Measurements from ENCODE around the gene CCDC57. TPM values are rescaled to one million over a fixed set of nuclear protein-coding genes. Genes with fewer than 3 reads are reported as not detected.

Gene CCDC57
- total RNA-seq, 1 donor from 2014 or later = 50.6 TPM

- no peak for ATAC-seq
- intact Hi-C loops (cut with DNase I) = no loop called here
- no peak for DNase-seq (ENCODE audit: low spot score)
Measured at GRCh38 chr17:82095777-82096708, 116.6 kb downstream of the CCDC57 start.

- intact Hi-C loops (cut with DNase I) = no loop called here
- ATAC-seq (no peak), DNase-seq (ENCODE audit: low spot score) (no peak)
Measured at GRCh38 chr17:82094931-82095776, 117.5 kb downstream of the CCDC57 start.

DNA sequence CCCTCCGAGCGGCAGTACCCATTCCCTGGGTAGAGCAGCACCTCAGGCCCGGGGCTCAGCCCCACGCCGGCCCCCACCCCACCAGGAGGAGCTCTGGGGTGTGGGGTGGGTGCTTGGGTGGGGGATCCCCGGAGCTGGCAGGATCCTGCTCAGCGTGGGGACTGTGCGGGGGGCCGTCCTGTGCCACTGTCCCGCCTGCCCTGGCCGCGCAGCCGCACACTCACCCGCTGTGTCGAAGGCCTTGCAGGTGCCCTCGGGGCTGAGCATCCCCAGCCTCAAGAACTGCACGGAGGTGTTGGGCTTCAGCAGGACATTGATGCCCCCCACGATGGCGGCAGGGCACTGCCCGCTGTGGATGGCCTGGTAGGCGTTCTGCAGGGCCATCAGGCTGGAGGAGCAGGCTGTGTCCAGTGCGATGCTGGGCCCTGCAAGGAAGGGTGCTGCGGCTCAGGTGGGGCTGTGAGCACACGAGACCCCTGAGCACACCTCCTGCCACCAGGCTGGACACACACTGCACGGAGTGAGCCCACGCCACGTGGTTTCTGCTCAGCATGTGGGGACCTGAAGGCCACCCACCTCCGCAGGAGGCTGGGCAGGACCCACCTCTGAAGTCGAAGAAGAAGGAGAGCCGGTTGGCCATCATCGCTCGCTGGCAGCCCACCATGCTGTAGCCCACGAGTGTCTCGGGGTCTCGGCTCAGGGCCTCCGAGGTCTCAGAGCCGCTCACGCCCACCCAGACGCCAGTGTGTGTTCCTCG lies 119.5 kb downstream of the CCDC57 start:
- intact Hi-C loops (cut with DNase I) = no loop called here
- no peak for DNase-seq (ENCODE audit: low spot score)
- ATAC-seq = no peak

DNA sequence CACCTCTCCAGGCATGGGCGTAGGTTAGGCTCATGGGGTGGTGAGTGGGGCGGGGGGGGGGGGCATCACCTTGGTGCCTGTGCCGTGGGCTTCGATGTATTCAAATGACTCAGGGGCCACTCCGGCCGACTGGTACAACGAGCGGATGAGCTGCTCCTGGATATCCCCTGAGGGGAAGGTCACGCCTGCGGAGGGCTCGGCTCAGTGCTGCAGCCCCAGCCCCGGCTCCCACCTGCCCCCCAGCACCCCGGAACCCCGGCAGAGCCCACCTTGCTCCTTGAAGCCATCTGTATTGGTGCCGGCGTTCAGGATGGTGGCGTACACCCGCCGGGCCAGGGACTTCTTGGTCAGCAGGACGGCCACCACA lies 120.0 kb downstream of the CCDC57 start:
- intact Hi-C loops (cut with DNase I) = no loop called here
- ATAC-seq = no peak
- DNase-seq (ENCODE audit: low spot score) = no peak

DNA sequence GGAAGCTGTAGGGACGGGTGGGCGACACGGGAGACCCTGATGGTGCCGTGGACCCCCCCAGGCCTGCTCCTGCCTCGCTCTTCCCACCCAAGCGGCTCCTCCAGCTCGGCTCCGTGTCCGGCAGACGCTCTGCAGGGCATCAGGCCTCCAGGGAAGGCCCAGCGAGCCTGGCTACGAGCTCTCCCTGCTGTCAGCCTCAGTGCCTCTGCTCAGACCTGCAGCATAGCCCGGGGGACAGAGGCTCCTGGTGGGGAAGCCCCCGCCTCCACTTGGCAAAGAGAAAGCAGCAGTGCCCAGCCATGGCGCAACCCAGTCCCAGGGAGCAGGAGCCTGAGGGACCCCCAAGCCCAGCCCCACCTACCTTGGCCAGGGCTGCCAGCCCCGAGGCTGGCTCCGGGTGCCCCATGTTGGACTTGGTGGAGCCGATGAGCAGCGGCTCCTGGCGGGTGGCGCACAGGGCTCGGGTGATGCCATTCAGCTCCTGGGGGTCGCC lies 120.5 kb downstream of the CCDC57 start:
- ATAC-seq (no peak), DNase-seq (ENCODE audit: low spot score) (no peak)
- intact Hi-C loops (cut with DNase I) = no loop called here

- ATAC-seq = no peak
- DNase-seq (ENCODE audit: low spot score) = no peak
- intact Hi-C loops (cut with DNase I) = no loop called here
Measured at GRCh38 chr17:82091264-82092066, 121.2 kb downstream of the CCDC57 start.

DNA sequence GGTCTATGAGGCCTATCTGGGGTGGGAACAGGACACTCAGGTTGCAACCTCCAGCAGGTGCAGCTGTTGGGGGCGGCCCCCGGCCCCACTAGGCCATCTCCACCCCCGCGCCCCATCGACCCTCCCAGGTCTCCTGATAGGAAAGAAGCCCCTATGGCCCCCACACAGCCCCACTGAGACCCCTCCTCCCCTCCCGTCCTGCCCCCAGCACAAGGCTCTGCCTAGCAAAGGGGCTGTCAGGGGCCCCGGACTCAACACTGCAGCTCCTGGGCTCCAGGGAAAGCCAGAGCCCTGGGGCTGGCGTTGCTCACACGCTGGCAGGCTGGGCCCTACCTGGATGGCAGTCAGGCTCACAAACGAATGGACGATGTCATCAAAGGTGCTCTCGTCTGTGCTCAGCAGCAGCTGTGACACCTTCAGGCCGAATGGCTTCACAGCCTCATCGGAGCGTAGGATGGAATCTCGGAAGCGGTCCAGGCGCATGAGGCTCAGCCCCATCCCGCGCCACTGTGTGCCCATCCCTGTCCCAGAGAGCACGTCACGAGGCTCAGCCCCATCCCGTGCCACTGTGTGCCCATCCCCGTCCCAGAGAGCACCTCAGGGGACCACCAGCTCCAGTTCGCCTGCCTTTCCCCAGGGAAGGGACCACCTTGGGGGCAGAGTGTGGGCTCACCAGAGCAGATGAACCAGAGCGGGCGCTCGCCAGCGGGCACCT lies 121.9 kb downstream of the CCDC57 start:
- intact Hi-C loops (cut with DNase I) = no loop called here
- DNase-seq (ENCODE audit: low spot score) (no peak), ATAC-seq (no peak)

GRCh38 chr17:82089723-82090548 lies 122.7 kb downstream of the CCDC57 start:
- intact Hi-C loops (cut with DNase I) = loop anchor here (10.0 kb wide), 1 partner anchor 55 kb away; the partner anchor contains the start of genes DCXR and RAC3
- DNase-seq (ENCODE audit: low spot score) (no peak), ATAC-seq (no peak)

- no peak for ATAC-seq
- DNase-seq (ENCODE audit: low spot score) = no peak
- intact Hi-C loops (cut with DNase I) = loop anchor here (10.0 kb wide), 1 partner anchor 54 kb away; the partner anchor contains the start of genes DCXR and RAC3
Measured at GRCh38 chr17:82088838-82089722, 123.6 kb downstream of the CCDC57 start.

DNA sequence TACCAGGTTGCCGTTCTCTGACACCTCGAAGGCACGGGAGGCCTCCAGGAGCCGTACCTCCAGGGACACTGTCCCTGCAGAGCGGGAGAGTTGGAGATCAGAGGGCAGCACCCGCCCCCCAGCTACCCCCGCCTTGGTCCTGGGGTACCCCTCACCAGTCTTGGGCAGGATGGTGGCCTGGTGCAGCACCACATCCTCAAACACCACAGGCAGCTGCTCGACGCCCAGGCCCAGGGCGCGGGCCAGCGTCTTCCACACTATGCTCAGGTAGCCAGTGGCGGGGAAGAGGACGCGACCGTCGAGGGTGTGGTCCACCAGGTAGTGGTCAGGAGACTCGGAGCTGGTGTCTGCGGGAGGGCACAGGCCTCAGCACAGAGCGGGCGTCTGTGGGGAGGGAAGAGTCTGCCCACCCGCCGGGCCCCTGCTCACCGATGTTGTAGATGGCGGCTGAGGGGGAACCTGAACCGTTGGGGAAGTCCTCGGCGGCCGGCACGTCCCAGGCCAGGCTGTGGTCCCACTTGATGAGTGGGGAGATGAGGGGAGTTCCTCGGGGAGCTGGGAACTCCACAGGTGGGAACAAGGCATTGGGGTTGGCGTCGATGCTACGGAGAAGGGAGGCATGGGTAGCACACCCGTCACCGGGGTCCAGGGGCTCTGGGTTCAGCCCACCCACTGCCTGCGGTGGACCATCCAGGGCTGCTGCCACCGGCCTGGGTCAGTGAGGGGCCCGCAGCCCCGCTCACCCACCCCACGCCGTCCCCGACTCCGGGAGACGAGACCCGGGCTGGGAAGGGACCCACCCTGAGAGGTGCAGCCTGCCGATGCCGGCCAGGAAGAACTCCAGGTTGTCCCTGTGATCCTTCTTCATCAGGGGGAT lies 124.4 kb downstream of the CCDC57 start:
- intact Hi-C loops (cut with DNase I) = loop anchor here (10.0 kb wide), 1 partner anchor 53 kb away; the partner anchor contains the start of genes DCXR and RAC3
- no peak for ATAC-seq
- no peak for DNase-seq (ENCODE audit: low spot score)

DNA sequence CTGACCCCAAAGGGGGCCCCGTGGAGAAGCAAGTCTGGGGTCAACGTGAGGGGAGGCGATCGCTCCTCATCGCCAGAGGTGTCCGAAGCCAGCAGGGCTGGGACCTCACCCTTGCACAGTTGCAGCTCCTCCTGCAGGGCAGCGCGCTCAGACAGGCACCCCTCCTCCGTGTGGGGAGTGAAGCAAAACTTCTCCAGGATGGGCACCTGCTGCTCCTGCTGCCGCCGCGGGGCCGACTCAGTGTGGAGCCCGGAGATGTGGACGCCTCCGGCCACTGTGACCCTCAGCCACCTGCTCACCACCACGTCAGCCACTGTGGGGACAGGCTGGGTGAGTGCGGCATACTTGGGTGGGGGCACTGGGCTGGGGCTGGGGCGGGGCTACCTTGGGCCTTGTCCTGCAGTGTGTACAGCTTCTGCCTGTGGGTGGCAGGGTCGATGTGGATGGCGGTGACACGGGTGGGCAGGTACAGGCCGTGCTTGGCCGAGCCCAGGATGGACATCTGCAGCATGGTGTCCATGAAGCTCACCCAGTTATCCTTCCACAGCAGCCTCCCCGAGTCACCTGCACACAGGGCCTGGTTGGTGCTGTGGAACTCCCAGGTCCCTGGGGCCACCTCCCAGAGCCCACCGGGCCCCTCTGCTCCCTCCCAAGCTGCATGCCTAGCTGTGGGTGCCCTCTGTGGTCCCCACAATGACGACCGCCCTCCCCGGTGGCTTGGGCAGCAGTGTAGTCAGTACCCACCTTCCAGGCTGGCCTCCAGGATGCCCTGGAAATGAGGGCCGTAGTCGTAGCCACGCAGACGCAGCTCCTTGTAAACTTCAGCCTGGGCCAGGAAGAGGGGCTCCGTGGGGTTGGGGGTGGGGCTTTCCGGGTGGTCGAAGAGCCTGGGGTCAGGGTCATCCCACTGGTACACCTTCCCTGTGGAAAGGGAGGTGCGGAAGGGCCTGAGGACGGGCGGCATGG lies 125.4 kb downstream of the CCDC57 start:
- no peak for ATAC-seq
- DNase-seq (ENCODE audit: low spot score) = no peak
- intact Hi-C loops (cut with DNase I) = loop anchor here (10.0 kb wide), 1 partner anchor 52 kb away; the partner anchor contains the start of genes DCXR and RAC3

GRCh38 chr17:82085931-82086764 lies 126.5 kb downstream of the CCDC57 start:
- intact Hi-C loops (cut with DNase I) = loop anchor here (10.0 kb wide), 1 partner anchor 51 kb away; the partner anchor contains the start of genes DCXR and RAC3
- ATAC-seq = no peak
- DNase-seq (ENCODE audit: low spot score) = no peak
